Right lobe of liver (tissue), 6 donors: ENCODE data around the gene NR3C2. TPM values are rescaled to one million over a fixed set of nuclear protein-coding genes. Genes with fewer than 3 reads are reported as not detected.

Source experiments
- ATAC-seq, 4 donors: fragments of 200-7000 bp; cut with Tn5 transposase; one replicate each; pipeline ENCODE4 v1.9.1; 2020; ENCODE audit warnings: mild to moderate bottlenecking in 4 of 4, moderate library complexity in 4 of 4
- DNase-seq, 3 donors: peaks; one replicate each; pipeline ENCODE4 v3.0.0-alpha.2; 2020
- H3K27ac ChIP-seq, 3 donors: fragments of 200-600 bp; one replicate each; pipeline ENCODE4 v1.8.0; 2022
- H3K27me3 ChIP-seq, 2 donors: fragments of 200-600 bp; one replicate each; pipeline ENCODE4 v1.8.0; 2022
- H3K36me3 ChIP-seq, 4 donors: fragments of 200-600 bp; sonication (generic) in 1 of 4; one replicate each; pipeline versions ENCODE4 v1.5.1 to v1.8.0; 2017 to 2022; ENCODE audit warnings: control low read depth in 1 of 4
- H3K4me1 ChIP-seq, 4 donors: fragments of 200-600 bp; sonication (generic) in 1 of 4; one replicate each; pipeline versions ENCODE4 v1.5.1 to v1.8.0; 2017 to 2022; ENCODE audit warnings: control low read depth in 1 of 4
- H3K4me3 ChIP-seq, 3 donors: fragments of 200-600 bp; one replicate each; pipeline ENCODE4 v1.8.0; 2022
- H3K9me3 ChIP-seq, 4 donors: fragments of 200-600 bp; sonication (generic) in 1 of 4; one replicate each; pipeline versions ENCODE4 v1.5.1 to v1.8.0; 2017 to 2022; ENCODE audit warnings: control low read depth in 1 of 4
- POLR2A ChIP-seq: fragments of 450-650 bp; IDR thresholded peaks from one replicate; pipeline ENCODE4 v1.6.1; 2017; ENCODE audit warnings: antibody characterized with exemption, mild to moderate bottlenecking
- WGBS: methylation state at CpG from one replicate; pipeline ENCODE4 v1.1.6; 2018; ENCODE audit warnings: low coverage, low lambda C conversion rate; ENCODE audit not compliant: insufficient coverage; ENCODE audit errors: missing lambda C conversion rate; 5-methylcytosine and 5-hydroxymethylcytosine counted together
- intact Hi-C, 2 donors: fragments of 100-400 bp; cut with DNase I; formaldehyde crosslinking; loops; one replicate each; pipeline versions ENCODE4 v1.11.2 to v1.14.1; 2022
- total RNA-seq, 6 experiments: library from RNA; depleted of rRNA in 2 of 6; stranded (reverse); fragments of >200 nt in 2 of 6; fragmentation: NEBNext Ultra II Directional in 3 of 6; extraction: Animal tissue kit (Norgen Biotek cat#: 25700) in 3 of 6; gene quantifications; one replicate each; pipeline versions ENCODE4 v1.1.0 to v1.2.4, GENCODE V29; 2016 to 2023
- TF ChIP-seq, protein P1 (sequence below), 4 donors: fragments of 200-600 bp in 3 of 4; fragments of 450-650 bp in 1 of 4; IDR thresholded peaks; one replicate each; pipeline versions ENCODE4 v1.5.1 to v1.8.0; 2016 to 2022; ENCODE audit warnings: antibody characterized with exemption in 4 of 4, mild to moderate bottlenecking in 2 of 4
- donor health status: DM: no; HTN: yes; CAD: no.
- donor health status: DM: no; HTN: no; CAD: no.
- donor health status: DM: no; HTN: no; CAD: no.
- donor health status: DM: no; HTN: yes; CAD: no.
- donor health status: DM: no; HTN: yes; CAD: no.

NR3C2 gene
- total RNA-seq, 6 experiments from 2014 or later = 4.8 to 15.9 (median 8.9) TPM

DNA sequence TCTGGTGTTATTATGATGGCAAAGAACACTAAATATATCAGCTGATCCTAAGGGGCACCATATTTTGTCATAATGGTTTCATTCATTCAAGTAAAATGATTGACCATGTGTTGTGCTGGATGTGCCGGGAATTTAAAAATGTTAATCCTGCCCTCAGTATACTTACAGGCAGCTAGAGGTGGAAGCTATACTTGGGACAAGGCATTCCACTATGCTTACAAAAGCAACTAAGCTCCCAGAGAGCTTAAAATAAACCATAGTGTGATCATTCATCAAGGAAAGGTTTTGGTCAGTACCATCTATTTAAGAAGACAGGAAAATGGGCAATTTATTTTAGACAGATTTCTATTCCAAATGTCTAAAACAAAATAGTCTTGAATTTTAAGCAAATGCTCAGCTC is 46.4 kb downstream of the NR3C2 start:
- no peaks in the 10 kb centered on the region for H3K36me3 ChIP-seq
- DNase-seq = no peak
- no peak for TF ChIP-seq POLR2A
- TF ChIP-seq, protein P1, sequence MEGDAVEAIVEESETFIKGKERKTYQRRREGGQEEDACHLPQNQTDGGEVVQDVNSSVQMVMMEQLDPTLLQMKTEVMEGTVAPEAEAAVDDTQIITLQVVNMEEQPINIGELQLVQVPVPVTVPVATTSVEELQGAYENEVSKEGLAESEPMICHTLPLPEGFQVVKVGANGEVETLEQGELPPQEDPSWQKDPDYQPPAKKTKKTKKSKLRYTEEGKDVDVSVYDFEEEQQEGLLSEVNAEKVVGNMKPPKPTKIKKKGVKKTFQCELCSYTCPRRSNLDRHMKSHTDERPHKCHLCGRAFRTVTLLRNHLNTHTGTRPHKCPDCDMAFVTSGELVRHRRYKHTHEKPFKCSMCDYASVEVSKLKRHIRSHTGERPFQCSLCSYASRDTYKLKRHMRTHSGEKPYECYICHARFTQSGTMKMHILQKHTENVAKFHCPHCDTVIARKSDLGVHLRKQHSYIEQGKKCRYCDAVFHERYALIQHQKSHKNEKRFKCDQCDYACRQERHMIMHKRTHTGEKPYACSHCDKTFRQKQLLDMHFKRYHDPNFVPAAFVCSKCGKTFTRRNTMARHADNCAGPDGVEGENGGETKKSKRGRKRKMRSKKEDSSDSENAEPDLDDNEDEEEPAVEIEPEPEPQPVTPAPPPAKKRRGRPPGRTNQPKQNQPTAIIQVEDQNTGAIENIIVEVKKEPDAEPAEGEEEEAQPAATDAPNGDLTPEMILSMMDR (IDR thresholded peaks at IDR 0.05) = no peak
- H3K27me3 ChIP-seq = no peaks in the 10 kb centered on the region
- intact Hi-C loops = no loop called here
- no peaks in the 10 kb centered on the region for H3K9me3 ChIP-seq
- WGBS = 67% methylated on average over 1 of the region's 1 CpG
- H3K4me3 ChIP-seq = no peak overlapping the region
- H3K27ac ChIP-seq = no peak overlapping the region
- ATAC-seq = no peak
- H3K4me1 ChIP-seq = peaks cover 0 to 9% (median 0%) of the 10 kb centered on the region in 4 donors

DNA sequence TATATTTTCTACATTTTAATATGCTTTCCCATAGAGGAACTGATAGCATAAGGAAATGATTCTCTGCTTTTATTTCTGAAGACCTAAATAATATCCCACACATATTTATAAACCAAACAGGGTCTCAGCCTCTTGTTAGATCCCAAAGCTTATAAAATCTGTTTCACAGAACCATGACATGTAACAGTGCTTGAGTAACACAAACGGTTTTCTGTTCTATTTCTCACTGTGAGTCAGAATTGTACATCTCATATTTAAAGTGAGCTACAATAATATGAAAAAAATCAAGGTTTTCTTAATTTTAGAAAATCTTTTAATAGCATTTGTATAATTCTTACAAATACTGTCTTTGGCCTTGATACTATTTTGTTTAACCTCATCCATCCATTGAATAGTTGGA is 51.2 kb downstream of the NR3C2 start:
- H3K36me3 ChIP-seq = no peaks in the 10 kb centered on the region
- DNase-seq = no peak
- H3K9me3 ChIP-seq = no peaks in the 10 kb centered on the region
- TF ChIP-seq POLR2A = no peak
- TF ChIP-seq, protein P1 (IDR thresholded peaks at IDR 0.05) = no peak
- intact Hi-C loops = no loop called here
- no peaks in the 10 kb centered on the region for H3K27me3 ChIP-seq
- no peak for ATAC-seq
- no peaks in the 10 kb centered on the region for H3K4me1 ChIP-seq
- WGBS = 53% methylated on average over 1 of the region's 1 CpG
- H3K27ac ChIP-seq = no peak overlapping the region
- no peak overlapping the region for H3K4me3 ChIP-seq

DNA sequence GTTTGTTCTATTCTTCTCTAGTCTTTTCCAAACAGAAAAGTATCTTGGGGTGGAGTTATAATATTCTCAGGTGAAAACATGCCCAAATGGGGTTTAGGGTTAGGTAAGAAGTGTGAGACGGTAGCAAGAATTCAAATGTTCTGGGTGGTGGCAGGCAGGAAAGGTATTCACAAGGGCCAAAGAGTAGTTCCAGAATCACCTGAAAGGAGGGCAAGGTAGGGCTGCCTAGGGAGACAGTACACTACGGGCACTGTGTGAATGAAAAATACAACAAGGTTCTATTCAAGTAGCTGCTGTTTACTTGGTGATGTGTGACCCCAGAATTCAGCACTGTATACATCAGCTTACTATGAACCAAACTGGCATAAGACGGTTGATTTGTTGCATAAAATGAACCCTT is 51.9 kb downstream of the NR3C2 start:
- intact Hi-C loops = no loop called here
- 97% methylated on average over 3 of the region's 3 CpGs for WGBS
- ATAC-seq (no peak), DNase-seq (no peak)
- Histone ChIP-seq H3K4me1 (no peaks in the 10 kb centered on the region), H3K36me3 (no peaks in the 10 kb centered on the region), H3K9me3 (no peaks in the 10 kb centered on the region), H3K27ac (no peak overlapping the region), H3K27me3 (no peaks in the 10 kb centered on the region), H3K4me3 (no peak overlapping the region)
- no peak for TF ChIP-seq POLR2A
- TF ChIP-seq, protein P1 (IDR thresholded peaks at IDR 0.05) = no peak

DNA sequence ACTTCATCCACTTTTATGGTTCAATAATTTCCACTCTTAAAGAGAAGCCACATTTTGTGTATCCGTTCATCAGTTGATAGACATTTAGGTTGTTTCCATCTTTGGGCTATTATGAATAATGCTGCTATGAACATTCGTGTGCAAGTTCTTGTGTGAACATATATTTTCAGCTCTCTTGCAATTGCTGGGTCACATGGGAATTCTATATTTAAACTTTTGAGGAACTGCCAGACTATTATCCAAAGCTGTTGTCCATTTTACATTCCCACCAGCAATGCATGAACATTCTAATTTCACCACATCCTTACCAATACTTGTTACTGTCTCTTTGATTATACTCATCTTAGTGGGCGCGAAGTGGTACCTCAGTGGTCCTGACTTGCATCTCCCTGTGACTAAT is 61.9 kb downstream of the NR3C2 start:
- 72% methylated on average over 4 of the region's 4 CpGs for WGBS
- no peak for ATAC-seq
- Histone ChIP-seq H3K27me3 (no peaks in the 10 kb centered on the region), H3K36me3 (no peaks in the 10 kb centered on the region), H3K4me3 (no peak overlapping the region), H3K9me3 (no peaks in the 10 kb centered on the region), H3K27ac (no peak overlapping the region), H3K4me1 (no peaks in the 10 kb centered on the region)
- intact Hi-C loops = no loop called here
- TF ChIP-seq, protein P1 (IDR thresholded peaks at IDR 0.05) = no peak
- no peak for TF ChIP-seq POLR2A
- DNase-seq = no peak

DNA sequence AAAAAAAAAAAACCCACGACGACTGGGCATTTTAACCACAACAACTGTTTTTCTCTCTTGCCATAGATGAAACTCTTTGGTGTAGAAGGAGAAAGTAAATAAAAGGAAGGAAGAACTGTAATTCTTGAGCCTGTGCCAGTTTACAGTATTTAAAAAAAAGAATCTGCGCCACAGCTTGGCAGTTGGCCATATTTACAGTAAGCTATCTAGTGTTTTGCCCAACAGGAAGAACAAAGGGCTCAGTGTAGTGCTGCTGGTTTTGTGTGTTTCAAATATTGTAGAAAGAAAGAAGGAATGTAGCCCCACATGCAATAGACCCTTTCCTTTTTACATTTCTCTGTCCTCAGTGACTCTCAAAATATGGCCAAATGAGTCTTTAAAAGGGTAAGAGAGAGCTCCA is 66.1 kb downstream of the NR3C2 start:
- Histone ChIP-seq H3K4me1 (no peaks in the 10 kb centered on the region), H3K36me3 (no peaks in the 10 kb centered on the region), H3K27me3 (no peaks in the 10 kb centered on the region), H3K9me3 (no peaks in the 10 kb centered on the region), H3K4me3 (no peak overlapping the region), H3K27ac (no peak overlapping the region)
- intact Hi-C loops = no loop called here
- WGBS = 33% methylated on average over 3 of the region's 3 CpGs
- DNase-seq (no peak), ATAC-seq (peak; percentile 58 to 79 (median 64))
- TF ChIP-seq POLR2A = no peak
- TF ChIP-seq, protein P1 (IDR thresholded peaks at IDR 0.05) = no peak
